Loucy (cell line): ENCODE results near the gene INTS1.

Source experiments
- H2AFZ ChIP-seq: fragments of 200-600 bp; sonication (generic); 2 replicates; pipeline ENCODE4 v1.6.0; 2016; ENCODE audit warnings: antibody characterized with exemption, mild to moderate bottlenecking, low read length, moderate library complexity
- H3F3A ChIP-seq: fragments of 200-600 bp; 2 replicates; pipeline ENCODE4 v1.6.0; 2016; ENCODE audit warnings: antibody characterized with exemption, low read depth, mild to moderate bottlenecking
- H3K27me3 ChIP-seq: fragments of 200-600 bp; sonication (generic); 2 replicates; pipeline ENCODE4 v1.6.1; 2014; ENCODE audit warnings: low read length, mild to moderate bottlenecking; ENCODE audit not compliant: insufficient read depth, poor library complexity, severe bottlenecking
- H3K36me3 ChIP-seq: fragments of 200-600 bp; sonication (generic); 2 replicates; pipeline ENCODE4 v1.6.1; 2016; ENCODE audit warnings: low read length; ENCODE audit not compliant: insufficient read depth
- H3K4me1 ChIP-seq: fragments of 200-600 bp; sonication (generic); 2 replicates; pipeline ENCODE4 v1.5.1; 2014; ENCODE audit warnings: low read length, mild to moderate bottlenecking; ENCODE audit not compliant: insufficient read depth, poor library complexity, severe bottlenecking
- H3K4me2 ChIP-seq: fragments of 200-600 bp; sonication (generic); 2 replicates; pipeline ENCODE4 v1.6.0; 2014; ENCODE audit warnings: antibody characterized with exemption, low read length, low read depth, mild to moderate bottlenecking; ENCODE audit not compliant: poor library complexity, severe bottlenecking
- H3K4me3 ChIP-seq: fragments of 200-600 bp; sonication (generic); 2 replicates; pipeline ENCODE4 v1.5.1; 2014; ENCODE audit warnings: low read length, mild to moderate bottlenecking, mixed read lengths; ENCODE audit not compliant: poor library complexity, severe bottlenecking
- H3K79me2 ChIP-seq: fragments of 200-600 bp; sonication (generic); 2 replicates; pipeline ENCODE4 v1.6.1; 2014; ENCODE audit warnings: low read length; ENCODE audit not compliant: insufficient read depth
- H3K9ac ChIP-seq: fragments of 200-600 bp; sonication (generic); 2 replicates; pipeline ENCODE4 v1.6.0; 2014; ENCODE audit warnings: mild to moderate bottlenecking, low read depth, low read length, moderate library complexity; ENCODE audit not compliant: poor library complexity, severe bottlenecking
- H3K9me2 ChIP-seq: fragments of 200-600 bp; sonication (generic); replicated peaks from 2 replicates; pipeline ENCODE4 v1.6.1; 2016; ENCODE audit warnings: low read depth, low read length, mixed read lengths
- H3K9me3 ChIP-seq: fragments of 200-600 bp; sonication (generic); 2 replicates; pipeline ENCODE4 v1.6.1; 2014; ENCODE audit warnings: mild to moderate bottlenecking, antibody characterized with exemption, low read length, low read depth; ENCODE audit not compliant: insufficient read depth
- H4K20me1 ChIP-seq: fragments of 200-600 bp; sonication (generic); 2 replicates; pipeline ENCODE4 v1.6.0; 2014; ENCODE audit warnings: antibody characterized with exemption, low read length, mild to moderate bottlenecking; ENCODE audit not compliant: insufficient read depth, poor library complexity, severe bottlenecking
- EZH2phosphoT487 ChIP-seq: fragments of 200-600 bp; IDR thresholded peaks from 2 replicates; pipeline ENCODE4 v1.6.1; 2018; ENCODE audit warnings: antibody characterized with exemption, mild to moderate bottlenecking, moderate library complexity, borderline replicate concordance
- TF ChIP-seq, protein P1 (sequence below): fragments of 200-600 bp; sonication (generic); conservative IDR thresholded peaks from 2 replicates; pipeline ENCODE4 v1.5.1; 2014; ENCODE audit warnings: mild to moderate bottlenecking, antibody characterized with exemption, low read length

Gene INTS1

DNA sequence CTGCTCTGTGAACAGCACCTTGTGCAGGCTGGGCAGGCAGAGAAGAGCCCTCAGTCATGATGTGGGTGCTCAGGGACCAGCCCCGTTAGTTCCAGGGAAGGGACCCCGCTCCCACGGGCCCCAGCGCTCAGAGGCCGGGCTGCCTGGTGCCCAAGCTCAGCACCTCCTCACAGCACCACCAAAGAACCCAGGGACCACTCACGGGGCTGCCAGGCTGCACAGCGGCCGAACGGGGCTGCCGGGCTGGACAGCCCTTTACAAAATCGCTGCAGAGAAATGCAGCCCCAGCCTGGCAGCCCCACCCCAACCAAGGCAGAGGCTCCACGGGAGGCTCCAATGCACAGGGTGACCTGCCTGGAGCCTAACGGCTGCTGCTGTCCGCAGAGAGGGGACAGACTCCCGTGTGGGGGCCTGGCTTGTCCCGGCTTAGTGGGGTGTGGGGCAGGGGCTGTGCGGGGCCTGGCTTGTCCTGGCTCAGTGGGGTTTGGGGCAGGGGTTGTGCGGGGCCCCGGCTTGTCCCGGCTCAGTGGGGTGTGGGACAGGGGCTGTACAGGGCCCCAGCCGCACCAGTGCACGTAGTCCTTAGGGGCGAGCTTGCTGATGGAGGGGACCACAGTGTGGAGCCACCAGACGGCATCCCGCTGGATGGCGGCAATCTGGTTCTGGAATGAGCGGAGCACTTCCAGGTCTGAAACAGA is 9.2 kb downstream of the INTS1 start:
- TF ChIP-seq, protein P1, sequence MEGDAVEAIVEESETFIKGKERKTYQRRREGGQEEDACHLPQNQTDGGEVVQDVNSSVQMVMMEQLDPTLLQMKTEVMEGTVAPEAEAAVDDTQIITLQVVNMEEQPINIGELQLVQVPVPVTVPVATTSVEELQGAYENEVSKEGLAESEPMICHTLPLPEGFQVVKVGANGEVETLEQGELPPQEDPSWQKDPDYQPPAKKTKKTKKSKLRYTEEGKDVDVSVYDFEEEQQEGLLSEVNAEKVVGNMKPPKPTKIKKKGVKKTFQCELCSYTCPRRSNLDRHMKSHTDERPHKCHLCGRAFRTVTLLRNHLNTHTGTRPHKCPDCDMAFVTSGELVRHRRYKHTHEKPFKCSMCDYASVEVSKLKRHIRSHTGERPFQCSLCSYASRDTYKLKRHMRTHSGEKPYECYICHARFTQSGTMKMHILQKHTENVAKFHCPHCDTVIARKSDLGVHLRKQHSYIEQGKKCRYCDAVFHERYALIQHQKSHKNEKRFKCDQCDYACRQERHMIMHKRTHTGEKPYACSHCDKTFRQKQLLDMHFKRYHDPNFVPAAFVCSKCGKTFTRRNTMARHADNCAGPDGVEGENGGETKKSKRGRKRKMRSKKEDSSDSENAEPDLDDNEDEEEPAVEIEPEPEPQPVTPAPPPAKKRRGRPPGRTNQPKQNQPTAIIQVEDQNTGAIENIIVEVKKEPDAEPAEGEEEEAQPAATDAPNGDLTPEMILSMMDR: no peak
- no peak for TF ChIP-seq EZH2phosphoT487
- Histone ChIP-seq H3K9me2 (no peaks in the 10 kb centered on the region), H3K4me3 (no peak overlapping the region), H4K20me1 (peaks cover 7% of the 10 kb centered on the region), H3F3A (no peaks in the 10 kb centered on the region), H3K4me2 (no peak overlapping the region), H3K9me3 (no peaks in the 10 kb centered on the region), H3K36me3 (peaks cover 82% of the 10 kb centered on the region; the same call in 1 of the 2 replicates), H3K9ac (no peak overlapping the region), H2AFZ (no peak overlapping the region), H3K27me3 (no peaks in the 10 kb centered on the region), H3K4me1 (no peaks in the 10 kb centered on the region), H3K79me2 (no peaks in the 10 kb centered on the region)

DNA sequence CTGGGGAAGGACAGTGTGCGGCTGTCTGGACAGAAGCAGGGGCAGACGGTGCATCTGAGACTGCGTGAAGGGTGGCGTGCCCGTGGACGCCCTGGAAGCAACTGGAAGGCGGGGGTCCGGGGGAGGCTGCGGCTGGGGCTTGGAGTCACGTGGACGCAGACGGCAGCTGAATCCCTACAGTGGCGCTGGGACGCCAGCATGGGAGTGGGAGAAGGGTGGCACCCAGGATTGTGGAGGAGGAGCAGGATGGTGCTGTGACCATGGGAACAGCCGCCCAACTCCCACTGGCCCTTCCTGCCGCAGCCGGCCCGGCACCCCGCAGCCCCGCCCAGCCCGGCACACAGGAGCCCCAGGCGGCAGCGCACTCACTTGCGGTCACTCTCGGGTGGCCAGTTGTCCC is 9.7 kb downstream of the INTS1 start:
- H3K4me1 ChIP-seq: no peaks in the 10 kb centered on the region
- H3K4me3 ChIP-seq: no peak overlapping the region
- H3K27me3 ChIP-seq: no peaks in the 10 kb centered on the region
- no peaks in the 10 kb centered on the region for H3K79me2 ChIP-seq
- no peak for TF ChIP-seq EZH2phosphoT487
- TF ChIP-seq, protein P1: no peak
- no peak overlapping the region for H2AFZ ChIP-seq
- no peak overlapping the region for H3K4me2 ChIP-seq
- no peak overlapping the region for H3K9ac ChIP-seq
- H4K20me1 ChIP-seq: peaks cover 6% of the 10 kb centered on the region
- peaks cover 82% of the 10 kb centered on the region; the same call in 1 of the 2 replicates for H3K36me3 ChIP-seq
- no peaks in the 10 kb centered on the region for H3K9me2 ChIP-seq
- no peaks in the 10 kb centered on the region for H3F3A ChIP-seq
- H3K9me3 ChIP-seq: no peaks in the 10 kb centered on the region

DNA sequence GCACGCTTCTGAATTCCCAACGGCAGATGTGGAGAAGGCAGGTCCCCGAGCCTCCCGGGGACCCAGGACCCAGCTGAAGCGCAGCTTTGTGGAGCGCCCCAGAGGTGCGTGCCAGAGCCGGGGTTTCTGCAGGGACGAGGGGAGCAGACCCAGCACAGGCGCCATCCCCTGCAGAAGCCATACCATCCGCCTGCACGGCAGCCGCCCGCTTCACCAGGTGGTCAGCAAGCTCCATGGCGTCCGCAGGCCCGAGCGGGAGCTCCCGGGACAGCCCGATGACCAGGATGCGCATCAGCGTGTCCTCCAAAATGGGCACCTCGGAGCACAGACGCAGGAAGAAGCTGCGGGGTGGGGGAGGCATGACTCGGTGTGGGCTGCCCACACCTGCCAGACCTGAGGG is 10.6 kb downstream of the INTS1 start:
- TF ChIP-seq, protein P1: no peak
- TF ChIP-seq EZH2phosphoT487: no peak
- no peak overlapping the region for H3K4me3 ChIP-seq
- H3K79me2 ChIP-seq: no peaks in the 10 kb centered on the region
- no peak overlapping the region for H2AFZ ChIP-seq
- peaks cover 6% of the 10 kb centered on the region for H4K20me1 ChIP-seq
- no peaks in the 10 kb centered on the region for H3K4me1 ChIP-seq
- H3K9me2 ChIP-seq: no peaks in the 10 kb centered on the region
- H3K4me2 ChIP-seq: no peak overlapping the region
- no peaks in the 10 kb centered on the region for H3K27me3 ChIP-seq
- H3F3A ChIP-seq: no peaks in the 10 kb centered on the region
- H3K9ac ChIP-seq: no peak overlapping the region
- peaks cover 84% of the 10 kb centered on the region; the same call in 1 of the 2 replicates for H3K36me3 ChIP-seq
- H3K9me3 ChIP-seq: no peaks in the 10 kb centered on the region
